Measurements from ENCODE around the gene PPL.

Gene PPL

DNA sequence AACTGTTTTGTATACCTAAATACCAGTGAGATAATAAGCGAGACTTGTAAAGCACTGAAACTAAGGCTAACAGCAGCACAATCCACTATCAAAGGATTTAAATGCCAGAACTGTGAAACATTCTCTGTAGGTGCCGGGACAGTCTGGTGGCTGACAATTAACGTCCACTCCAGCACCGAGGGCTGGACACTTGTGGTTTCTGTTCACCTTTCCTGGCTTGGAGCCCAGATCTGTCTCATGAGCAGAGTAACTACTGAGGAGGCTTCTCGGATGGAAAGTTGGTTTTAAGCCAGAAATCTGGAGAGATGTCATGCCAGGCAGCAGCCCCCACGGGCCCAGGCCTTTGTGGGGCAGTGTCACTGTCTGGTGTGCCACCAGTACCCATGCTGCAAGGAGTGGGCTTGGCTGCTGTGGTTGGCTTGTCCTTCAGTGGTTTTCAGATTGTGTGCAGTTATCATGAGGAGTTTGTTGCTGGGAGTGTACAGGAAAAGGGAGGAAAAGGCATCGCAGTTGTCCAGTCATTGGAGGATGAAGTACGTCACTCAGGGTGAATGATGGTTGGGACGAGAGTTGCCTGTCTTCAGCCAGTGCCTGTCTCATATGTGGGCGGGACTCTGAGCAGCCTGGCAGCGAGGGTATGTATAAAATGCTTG is 54.2 kb downstream of the PPL start (continued):
- TF ChIP-seq, protein P1, sequence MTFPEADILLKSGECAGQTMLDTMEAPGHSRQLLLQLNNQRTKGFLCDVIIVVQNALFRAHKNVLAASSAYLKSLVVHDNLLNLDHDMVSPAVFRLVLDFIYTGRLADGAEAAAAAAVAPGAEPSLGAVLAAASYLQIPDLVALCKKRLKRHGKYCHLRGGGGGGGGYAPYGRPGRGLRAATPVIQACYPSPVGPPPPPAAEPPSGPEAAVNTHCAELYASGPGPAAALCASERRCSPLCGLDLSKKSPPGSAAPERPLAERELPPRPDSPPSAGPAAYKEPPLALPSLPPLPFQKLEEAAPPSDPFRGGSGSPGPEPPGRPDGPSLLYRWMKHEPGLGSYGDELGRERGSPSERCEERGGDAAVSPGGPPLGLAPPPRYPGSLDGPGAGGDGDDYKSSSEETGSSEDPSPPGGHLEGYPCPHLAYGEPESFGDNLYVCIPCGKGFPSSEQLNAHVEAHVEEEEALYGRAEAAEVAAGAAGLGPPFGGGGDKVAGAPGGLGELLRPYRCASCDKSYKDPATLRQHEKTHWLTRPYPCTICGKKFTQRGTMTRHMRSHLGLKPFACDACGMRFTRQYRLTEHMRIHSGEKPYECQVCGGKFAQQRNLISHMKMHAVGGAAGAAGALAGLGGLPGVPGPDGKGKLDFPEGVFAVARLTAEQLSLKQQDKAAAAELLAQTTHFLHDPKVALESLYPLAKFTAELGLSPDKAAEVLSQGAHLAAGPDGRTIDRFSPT (tag by site-specific recombination; IDR thresholded peaks at IDR 0.05): peak; percentile 60; the same call in 1 of the 2 replicates
- TF ChIP-seq, protein P2, sequence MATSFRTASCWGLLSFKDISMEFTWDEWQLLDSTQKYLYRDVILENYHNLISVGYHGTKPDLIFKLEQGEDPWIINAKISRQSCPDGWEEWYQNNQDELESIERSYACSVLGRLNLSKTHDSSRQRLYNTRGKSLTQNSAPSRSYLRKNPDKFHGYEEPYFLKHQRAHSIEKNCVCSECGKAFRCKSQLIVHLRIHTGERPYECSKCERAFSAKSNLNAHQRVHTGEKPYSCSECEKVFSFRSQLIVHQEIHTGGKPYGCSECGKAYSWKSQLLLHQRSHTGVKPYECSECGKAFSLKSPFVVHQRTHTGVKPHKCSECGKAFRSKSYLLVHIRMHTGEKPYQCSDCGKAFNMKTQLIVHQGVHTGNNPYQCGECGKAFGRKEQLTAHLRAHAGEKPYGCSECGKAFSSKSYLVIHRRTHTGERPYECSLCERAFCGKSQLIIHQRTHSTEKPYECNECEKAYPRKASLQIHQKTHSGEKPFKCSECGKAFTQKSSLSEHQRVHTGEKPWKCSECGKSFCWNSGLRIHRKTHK (tag by site-specific recombination; IDR thresholded peaks at IDR 0.05): no peak
- TF ChIP-seq ZSCAN16 (tag by site-specific recombination; IDR thresholded peaks at IDR 0.05): no peak
- TF ChIP-seq, protein P3, sequence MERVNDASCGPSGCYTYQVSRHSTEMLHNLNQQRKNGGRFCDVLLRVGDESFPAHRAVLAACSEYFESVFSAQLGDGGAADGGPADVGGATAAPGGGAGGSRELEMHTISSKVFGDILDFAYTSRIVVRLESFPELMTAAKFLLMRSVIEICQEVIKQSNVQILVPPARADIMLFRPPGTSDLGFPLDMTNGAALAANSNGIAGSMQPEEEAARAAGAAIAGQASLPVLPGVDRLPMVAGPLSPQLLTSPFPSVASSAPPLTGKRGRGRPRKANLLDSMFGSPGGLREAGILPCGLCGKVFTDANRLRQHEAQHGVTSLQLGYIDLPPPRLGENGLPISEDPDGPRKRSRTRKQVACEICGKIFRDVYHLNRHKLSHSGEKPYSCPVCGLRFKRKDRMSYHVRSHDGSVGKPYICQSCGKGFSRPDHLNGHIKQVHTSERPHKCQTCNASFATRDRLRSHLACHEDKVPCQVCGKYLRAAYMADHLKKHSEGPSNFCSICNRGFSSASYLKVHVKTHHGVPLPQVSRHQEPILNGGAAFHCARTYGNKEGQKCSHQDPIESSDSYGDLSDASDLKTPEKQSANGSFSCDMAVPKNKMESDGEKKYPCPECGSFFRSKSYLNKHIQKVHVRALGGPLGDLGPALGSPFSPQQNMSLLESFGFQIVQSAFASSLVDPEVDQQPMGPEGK (tag by site-specific recombination; IDR thresholded peaks at IDR 0.05): 0 out of 2 replicates have a peak, but pooled peaks have one; percentile 28
- no peak for TF ChIP-seq ZNF521 (tag by site-specific recombination; IDR thresholded peaks at IDR 0.05)

DNA sequence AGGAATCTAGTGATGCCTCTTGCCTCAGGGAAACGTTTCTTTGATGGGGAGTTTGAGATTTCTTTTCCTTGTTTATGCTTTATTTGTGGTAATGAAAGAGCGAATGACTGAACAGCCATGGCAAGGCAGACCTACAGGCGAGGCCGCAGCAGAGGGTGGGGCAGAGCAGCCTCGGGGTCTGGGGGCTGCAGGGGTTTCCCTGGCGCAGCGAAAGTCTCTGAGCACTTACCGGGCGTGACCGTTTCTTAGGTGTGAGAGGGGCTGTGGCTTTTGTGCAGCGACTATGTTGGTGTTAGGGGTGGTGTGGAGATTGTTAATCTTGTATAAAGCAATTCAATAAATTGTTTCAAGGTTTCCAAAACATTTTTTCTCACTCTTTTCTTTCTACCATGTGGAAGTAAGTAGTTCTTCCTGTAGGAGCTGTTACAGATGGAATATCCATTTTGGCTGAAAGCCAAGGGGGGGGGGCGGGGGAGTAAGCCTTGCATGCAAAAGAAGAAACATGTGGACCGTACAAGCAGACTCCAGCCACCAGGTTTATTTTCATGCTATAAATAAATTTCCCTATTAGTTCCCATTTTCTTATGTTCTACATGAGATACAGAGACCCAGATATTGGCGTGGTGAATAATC is 54.8 kb downstream of the PPL start:
- CTCF ChIA-PET: interaction anchor here (0.6 kb wide), 1 partner anchor 16 kb away, joined by 4 read pairs; no protein-coding TSS in a partner anchor
- Histone ChIP-seq H3K36me3 (ENCODE audit: control insufficient read depth in 2 of 2, insufficient read depth in 1 of 2, low read length in 2 of 2) (peaks cover 0 to 96% of the 10 kb centered on the region in 2 experiments), H3K27ac (ENCODE audit: extremely low read depth, low read depth, low read length) (peak overlapping the region; percentile 37; the same call in 1 of the 2 replicates)

DNA sequence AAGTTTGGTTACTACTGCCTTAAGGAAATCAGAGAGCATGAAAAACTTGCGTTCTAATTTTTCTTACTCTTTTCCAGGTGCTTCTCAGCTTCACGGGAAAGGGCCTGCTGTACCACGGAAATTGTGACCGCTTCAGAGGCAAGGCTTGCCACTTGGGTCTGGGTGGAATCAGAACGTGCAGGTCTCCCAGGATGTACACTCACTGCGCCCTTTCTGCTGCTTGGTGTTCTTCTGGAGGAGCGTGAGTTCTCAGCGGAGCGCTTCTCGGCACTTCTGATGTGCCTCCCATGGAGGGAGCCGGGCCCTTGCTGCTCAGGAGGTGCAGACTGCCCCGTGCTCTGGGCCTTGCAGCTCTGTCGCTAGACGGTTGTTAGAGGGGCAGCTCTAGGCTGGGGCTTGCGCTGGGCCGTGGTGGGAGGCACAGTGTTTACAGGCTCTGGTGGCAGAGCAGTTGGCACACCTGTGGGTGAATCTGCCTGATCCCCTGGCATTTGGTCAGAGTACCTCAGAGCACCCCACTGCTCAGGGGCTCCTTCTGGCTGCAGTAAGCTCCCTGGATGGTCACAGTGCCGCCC is 56.9 kb downstream of the PPL start:
- Histone ChIP-seq H3K4me3 (ENCODE audit: low read depth, low read length) (no peak overlapping the region), H3K4me1 (ENCODE audit: control insufficient read depth, insufficient read depth, low read length) (peaks cover 8% of the 10 kb centered on the region; the same call in 1 of the 2 replicates), H3K36me3 (ENCODE audit: control insufficient read depth in 2 of 2, insufficient read depth in 1 of 2, low read length in 2 of 2) (peaks cover 7 to 93% of the 10 kb centered on the region in 2 experiments), H3K9me3 (ENCODE audit: control insufficient read depth, insufficient read depth, low read depth, low read length) (no peaks in the 10 kb centered on the region), H3K27ac (ENCODE audit: extremely low read depth, low read depth, low read length) (no peak overlapping the region)
- ChIA-PET POLR2A (interaction anchor here (1.4 kb wide), 1 partner anchor 11 kb away, joined by 4 read pairs; no protein-coding TSS in a partner anchor), CTCF (no interaction called here)
- TF ChIP-seq ZNF121 (tag by site-specific recombination; IDR thresholded peaks at IDR 0.05) (no peak), TCF7L2 (IDR thresholded peaks at IDR 0.05; ENCODE audit: borderline replicate concordance, low read depth, low read length) (no peak)

More for the DNA sequence above, 54.8 kb downstream of the PPL start:
- 0 out of 2 replicates have a peak, but pooled peaks have one; percentile 17 for TF ChIP-seq KLF1 (tag by site-specific recombination; IDR thresholded peaks at IDR 0.05)
- TF ChIP-seq, protein P4, sequence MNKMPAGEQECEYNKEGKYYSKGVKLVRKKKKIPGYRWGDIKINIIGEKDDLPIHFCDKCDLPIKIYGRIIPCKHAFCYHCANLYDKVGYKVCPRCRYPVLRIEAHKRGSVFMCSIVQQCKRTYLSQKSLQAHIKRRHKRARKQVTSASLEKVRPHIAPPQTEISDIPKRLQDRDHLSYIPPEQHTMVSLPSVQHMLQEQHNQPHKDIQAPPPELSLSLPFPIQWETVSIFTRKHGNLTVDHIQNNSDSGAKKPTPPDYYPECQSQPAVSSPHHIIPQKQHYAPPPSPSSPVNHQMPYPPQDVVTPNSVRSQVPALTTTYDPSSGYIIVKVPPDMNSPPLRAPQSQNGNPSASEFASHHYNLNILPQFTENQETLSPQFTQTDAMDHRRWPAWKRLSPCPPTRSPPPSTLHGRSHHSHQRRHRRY (tag by site-specific recombination; IDR thresholded peaks at IDR 0.05): no peak
- TF ChIP-seq, protein P5, sequence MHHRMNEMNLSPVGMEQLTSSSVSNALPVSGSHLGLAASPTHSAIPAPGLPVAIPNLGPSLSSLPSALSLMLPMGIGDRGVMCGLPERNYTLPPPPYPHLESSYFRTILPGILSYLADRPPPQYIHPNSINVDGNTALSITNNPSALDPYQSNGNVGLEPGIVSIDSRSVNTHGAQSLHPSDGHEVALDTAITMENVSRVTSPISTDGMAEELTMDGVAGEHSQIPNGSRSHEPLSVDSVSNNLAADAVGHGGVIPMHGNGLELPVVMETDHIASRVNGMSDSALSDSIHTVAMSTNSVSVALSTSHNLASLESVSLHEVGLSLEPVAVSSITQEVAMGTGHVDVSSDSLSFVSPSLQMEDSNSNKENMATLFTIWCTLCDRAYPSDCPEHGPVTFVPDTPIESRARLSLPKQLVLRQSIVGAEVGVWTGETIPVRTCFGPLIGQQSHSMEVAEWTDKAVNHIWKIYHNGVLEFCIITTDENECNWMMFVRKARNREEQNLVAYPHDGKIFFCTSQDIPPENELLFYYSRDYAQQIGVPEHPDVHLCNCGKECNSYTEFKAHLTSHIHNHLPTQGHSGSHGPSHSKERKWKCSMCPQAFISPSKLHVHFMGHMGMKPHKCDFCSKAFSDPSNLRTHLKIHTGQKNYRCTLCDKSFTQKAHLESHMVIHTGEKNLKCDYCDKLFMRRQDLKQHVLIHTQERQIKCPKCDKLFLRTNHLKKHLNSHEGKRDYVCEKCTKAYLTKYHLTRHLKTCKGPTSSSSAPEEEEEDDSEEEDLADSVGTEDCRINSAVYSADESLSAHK (tag by site-specific recombination; IDR thresholded peaks at IDR 0.05): peak; percentile 84
- POLR2A ChIA-PET: no interaction called here
- Histone ChIP-seq H3K4me3 (ENCODE audit: low read depth, low read length) (no peak overlapping the region), H3K9me3 (ENCODE audit: control insufficient read depth, insufficient read depth, low read depth, low read length) (no peaks in the 10 kb centered on the region), H3K4me1 (ENCODE audit: control insufficient read depth, insufficient read depth, low read length) (peaks cover 8% of the 10 kb centered on the region; the same call in 1 of the 2 replicates)

Measured in HEK293 (cell line).